Measurements from ENCODE around the gene TBCK. TPM values are rescaled to one million over a fixed set of nuclear protein-coding genes. Genes with fewer than 3 reads are reported as not detected.
"Not testable (repeated sequence)": the region's sequence is repeated elsewhere in the genome, so short reads cannot be mapped to it uniquely, and the experiment has no call there.

Gene TBCK
- total RNA-seq, 4 donors from 2014 or later = 37.4 to 97.1 (median 48.3) TPM

- intact Hi-C loops (cut with DNase I; ENCODE audit: low total_unique reads) = no loop called here
- no peak for DNase-seq
These were observed 175.4 kb downstream of the TBCK start for GRCh38 chr4:106140601-106141000.

GRCh38 chr4:106136777-106137331 lies 179.2 kb downstream of the TBCK start:
- no peaks in the 10 kb centered on the region for H3K27me3 ChIP-seq
- no peaks in the 10 kb centered on the region for H3K4me1 ChIP-seq
- H3K9me3 ChIP-seq = no peaks in the 10 kb centered on the region
- no peak overlapping the region for H3K4me3 ChIP-seq
- TF ChIP-seq CTCF (IDR thresholded peaks at IDR 0.05) (no peak), POLR2A (IDR thresholded peaks at IDR 0.05) (no peak)
- H3K27ac ChIP-seq = no peak overlapping the region
- H3K36me3 ChIP-seq = no peaks in the 10 kb centered on the region
- DNase-seq = no peak
- intact Hi-C loops (cut with DNase I; ENCODE audit: low total_unique reads) = no loop called here

More at GRCh38 chr4:106140601-106141000, 175.4 kb downstream of the TBCK start:
- no peak overlapping the region for H3K27ac ChIP-seq
- no peak for TF ChIP-seq POLR2A (IDR thresholded peaks at IDR 0.05)
- TF ChIP-seq CTCF (IDR thresholded peaks at IDR 0.05) = no peak
- no peak overlapping the region for H3K4me3 ChIP-seq
- H3K4me1 ChIP-seq = no peaks in the 10 kb centered on the region
- no peaks in the 10 kb centered on the region for H3K36me3 ChIP-seq
- H3K27me3 ChIP-seq = no peaks in the 10 kb centered on the region
- H3K9me3 ChIP-seq = no peaks in the 10 kb centered on the region

GRCh38 chr4:106132045-106132444 lies 184.0 kb downstream of the TBCK start:
- intact Hi-C loops (cut with DNase I; ENCODE audit: low total_unique reads) = no loop called here
- H3K27me3 ChIP-seq = no peaks in the 10 kb centered on the region
- TF ChIP-seq POLR2A (IDR thresholded peaks at IDR 0.05) = no peak
- TF ChIP-seq CTCF (IDR thresholded peaks at IDR 0.05) = no peak
- H3K36me3 ChIP-seq = no peaks in the 10 kb centered on the region
- no peak overlapping the region for H3K27ac ChIP-seq
- H3K4me3 ChIP-seq = no peak overlapping the region
- no peaks in the 10 kb centered on the region for H3K4me1 ChIP-seq
- H3K9me3 ChIP-seq = no peaks in the 10 kb centered on the region
- no peak for DNase-seq

- intact Hi-C loops (cut with DNase I; ENCODE audit: low total_unique reads) = no loop called here
- no peak for DNase-seq
- no peaks in the 10 kb centered on the region for H3K27me3 ChIP-seq
- TF ChIP-seq CTCF (IDR thresholded peaks at IDR 0.05) (no peak), POLR2A (IDR thresholded peaks at IDR 0.05) (no peak)
- H3K4me1 ChIP-seq = no peaks in the 10 kb centered on the region
- H3K36me3 ChIP-seq = no peaks in the 10 kb centered on the region
- H3K27ac ChIP-seq = no peak overlapping the region
- no peaks in the 10 kb centered on the region for H3K9me3 ChIP-seq
- H3K4me3 ChIP-seq = no peak overlapping the region
These were observed 189.9 kb downstream of the TBCK start for GRCh38 chr4:106126062-106126461.

- H3K27ac ChIP-seq; H3K27me3 ChIP-seq; H3K4me1 ChIP-seq; DNase-seq; H3K4me3 ChIP-seq; H3K36me3 ChIP-seq; intact Hi-C loops (cut with DNase I; ENCODE audit: low total_unique reads); H3K9me3 ChIP-seq: not testable (repeated sequence)
These were observed 196.0 kb downstream of the TBCK start for GRCh38 chr4:106119949-106120555.

All from uterus (tissue), 4 donors.